Type B pancreatic cell (in vitro differentiated cells): ENCODE measurements around the gene CEMIP. TPM values are rescaled to one million over a fixed set of nuclear protein-coding genes. Genes with fewer than 3 reads are reported as not detected.

ENCODE experiments used
- DNase-seq: peaks from one replicate; pipeline ENCODE4 v3.0.0; 2021; ENCODE audit warnings: mixed read lengths; ENCODE audit not compliant: unreplicated experiment; ENCODE audit errors: extremely low spot score
- H3K27ac Mint-ChIP-seq: 2 replicates; pipeline ENCODE4 v1.8.0; 2021; ENCODE audit warnings: mild to moderate bottlenecking, mixed read lengths
- H3K27me3 Mint-ChIP-seq: 2 replicates; pipeline ENCODE4 v1.8.0; 2021; ENCODE audit warnings: mixed read lengths
- H3K36me3 Mint-ChIP-seq: 2 replicates; pipeline ENCODE4 v1.8.0; 2021; ENCODE audit warnings: mixed read lengths
- H3K4me1 Mint-ChIP-seq: one replicate; pipeline ENCODE4 v1.8.0; 2021; ENCODE audit warnings: mixed read lengths; ENCODE audit not compliant: unreplicated experiment
- H3K4me3 Mint-ChIP-seq: 2 replicates; pipeline ENCODE4 v1.8.0; 2021; ENCODE audit warnings: mild to moderate bottlenecking, mixed read lengths
- H3K9me3 Mint-ChIP-seq: 2 replicates; pipeline ENCODE4 v1.8.0; 2021; ENCODE audit warnings: mixed read lengths
- CTCF ChIP-seq: fragments of 200-600 bp; sonication (generic); conservative IDR thresholded peaks from 2 replicates; pipeline ENCODE4 v1.5.0; 2021; ENCODE audit warnings: antibody characterized with exemption, mild to moderate bottlenecking
- total RNA-seq: library from RNA; stranded (reverse); gene quantifications from 2 replicates; pipeline ENCODE4 v1.2.1, GENCODE V29; 2021; ENCODE audit warnings: low replicate concordance

CEMIP gene
- total RNA-seq, 1 donor from 2014 or later, result 16.4 TPM

DNA sequence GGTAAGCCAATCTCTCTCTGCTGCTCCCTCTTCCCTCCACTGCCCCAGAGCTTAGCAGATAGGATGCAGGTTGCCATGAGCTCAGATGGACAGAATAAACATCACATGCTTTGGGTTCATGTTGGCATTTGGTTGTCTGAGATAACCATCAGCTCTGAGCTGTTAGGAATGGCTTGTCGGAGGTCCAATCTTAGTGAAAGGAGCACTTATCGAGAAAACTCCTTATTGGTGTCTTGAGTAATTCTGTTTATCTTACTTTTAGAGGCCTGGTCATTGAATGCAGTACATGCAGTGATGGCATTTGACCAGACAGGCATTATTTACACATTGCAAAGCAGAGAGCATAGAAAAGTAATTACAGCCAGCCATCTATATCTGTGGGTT is 99.7 kb downstream of the CEMIP start:
- Mint-ChIP-seq H3K9me3 (no peaks in the 10 kb centered on the region), H3K36me3 (no peaks in the 10 kb centered on the region), H3K4me3 (no peak overlapping the region), H3K27ac (no peak overlapping the region), H3K4me1 (no peaks in the 10 kb centered on the region), H3K27me3 (peaks cover 6% of the 10 kb centered on the region)
- TF ChIP-seq CTCF, result no peak
- no peak for DNase-seq

- peaks cover 6% of the 10 kb centered on the region for H3K27me3 Mint-ChIP-seq
- H3K4me3 Mint-ChIP-seq, result no peak overlapping the region
- H3K36me3 Mint-ChIP-seq, result no peaks in the 10 kb centered on the region
- no peak for TF ChIP-seq CTCF
- no peaks in the 10 kb centered on the region for H3K9me3 Mint-ChIP-seq
- no peak overlapping the region for H3K27ac Mint-ChIP-seq
- DNase-seq, result no peak
- H3K4me1 Mint-ChIP-seq, result no peaks in the 10 kb centered on the region
Observed at GRCh38 chr15:80880086-80880485, 100.9 kb downstream of the CEMIP start.

- no peak for DNase-seq
- TF ChIP-seq CTCF, result no peak
- H3K36me3 Mint-ChIP-seq, result no peaks in the 10 kb centered on the region
- no peaks in the 10 kb centered on the region for H3K9me3 Mint-ChIP-seq
- no peak overlapping the region for H3K4me3 Mint-ChIP-seq
- H3K27me3 Mint-ChIP-seq, result peaks cover 5% of the 10 kb centered on the region
- H3K4me1 Mint-ChIP-seq, result peaks cover 4% of the 10 kb centered on the region
- no peak overlapping the region for H3K27ac Mint-ChIP-seq
Observed at GRCh38 chr15:80883641-80884040, 104.5 kb downstream of the CEMIP start.

- Mint-ChIP-seq H3K4me3 (no peak overlapping the region), H3K9me3 (no peaks in the 10 kb centered on the region), H3K4me1 (peaks cover 4% of the 10 kb centered on the region), H3K36me3 (no peaks in the 10 kb centered on the region), H3K27ac (no peak overlapping the region), H3K27me3 (peaks cover 5% of the 10 kb centered on the region)
- no peak for TF ChIP-seq CTCF
- no peak for DNase-seq
Observed at GRCh38 chr15:80885016-80885579, 105.9 kb downstream of the CEMIP start.

DNA sequence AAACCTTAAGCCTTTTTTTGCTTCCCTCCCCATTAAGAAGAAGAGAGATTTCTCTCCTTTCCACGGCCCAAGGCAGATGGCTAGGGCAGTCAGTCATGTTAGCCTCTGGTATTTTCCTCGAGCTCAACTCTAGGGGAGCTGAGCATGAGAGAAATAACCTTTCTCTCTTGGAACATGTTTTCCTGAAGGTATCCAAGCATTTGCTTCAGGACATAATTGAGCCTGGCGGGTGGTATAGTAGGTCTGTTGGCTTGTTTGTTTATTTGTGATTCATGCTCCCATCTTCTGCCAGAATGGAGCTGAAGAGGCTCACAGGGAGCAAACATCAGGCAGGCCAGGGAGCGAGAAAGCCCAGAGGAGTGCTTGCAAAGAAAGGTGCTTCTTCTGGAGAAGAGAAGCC is 108.0 kb downstream of the CEMIP start:
- Mint-ChIP-seq H3K27ac (no peak overlapping the region), H3K9me3 (no peaks in the 10 kb centered on the region), H3K4me3 (no peak overlapping the region), H3K27me3 (peaks cover 5% of the 10 kb centered on the region), H3K36me3 (peaks cover 8% of the 10 kb centered on the region), H3K4me1 (peaks cover 4% of the 10 kb centered on the region)
- no peak for DNase-seq
- TF ChIP-seq CTCF, result no peak

- no peak for DNase-seq
- no peak overlapping the region for H3K27ac Mint-ChIP-seq
- H3K4me1 Mint-ChIP-seq, result peaks cover 4% of the 10 kb centered on the region
- peaks cover 3% of the 10 kb centered on the region for H3K27me3 Mint-ChIP-seq
- H3K36me3 Mint-ChIP-seq, result peaks cover 8% of the 10 kb centered on the region
- no peak overlapping the region for H3K4me3 Mint-ChIP-seq
- H3K9me3 Mint-ChIP-seq, result no peaks in the 10 kb centered on the region
- TF ChIP-seq CTCF, result no peak
Observed at GRCh38 chr15:80888846-80889245, 109.7 kb downstream of the CEMIP start.
